ENCODE results near the gene WIPF3.

DNA sequence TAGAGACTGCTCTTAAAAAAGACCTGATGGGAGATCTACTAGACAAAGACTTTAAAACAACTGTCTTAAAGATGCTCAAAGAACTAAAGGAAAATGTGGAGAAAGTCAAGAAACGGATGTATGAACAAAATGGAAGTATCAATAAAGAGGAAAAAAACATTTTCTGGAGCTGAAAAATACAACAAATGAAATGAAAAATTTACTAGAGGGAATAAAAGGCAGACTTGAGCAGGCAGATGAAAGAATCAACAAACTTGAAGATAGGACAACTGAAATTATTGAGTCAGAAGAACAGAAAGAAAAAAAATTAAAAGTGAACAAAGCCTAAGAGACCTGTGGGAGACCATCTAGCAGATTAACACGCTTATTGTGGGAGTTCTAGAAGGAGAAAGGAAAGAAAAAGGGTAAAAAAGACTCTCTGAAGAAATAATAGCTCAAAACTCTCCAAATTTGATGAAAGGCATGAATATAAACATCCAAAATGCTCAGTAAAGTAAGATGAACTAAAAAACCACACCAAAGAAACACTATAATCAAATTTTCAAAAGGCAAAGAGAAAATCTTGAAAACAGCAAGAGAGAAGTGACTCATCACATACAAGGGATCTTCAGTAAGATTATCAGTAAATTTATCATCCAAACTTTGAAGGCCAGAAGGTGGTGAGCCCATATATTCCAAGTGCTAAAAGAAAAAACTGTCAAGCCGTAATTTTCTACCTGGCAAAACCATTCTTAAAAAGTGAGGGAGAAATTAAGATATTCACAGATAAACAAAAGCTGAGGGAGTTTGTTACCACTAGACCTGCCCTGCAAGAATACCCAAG lies 100.1 kb downstream of the WIPF3 start:
- TF ChIP-seq GATA3 (IDR thresholded peaks at IDR 0.05; ENCODE audit: low read depth, low read length): no peak
- no peak for TF ChIP-seq GATA2 (IDR thresholded peaks at IDR 0.05; ENCODE audit: low read depth, low read length)
